Measurements from ENCODE around the gene LAMA3. TPM values are rescaled to one million over a fixed set of nuclear protein-coding genes. Genes with fewer than 3 reads are reported as not detected.

Gene LAMA3
- total and polyA plus RNA-seq, 2 of the 13 experiments (the other 11 are each of a cell fraction or from before 2014, with no cell fraction given) = 0.45 to 2.2 TPM

DNA sequence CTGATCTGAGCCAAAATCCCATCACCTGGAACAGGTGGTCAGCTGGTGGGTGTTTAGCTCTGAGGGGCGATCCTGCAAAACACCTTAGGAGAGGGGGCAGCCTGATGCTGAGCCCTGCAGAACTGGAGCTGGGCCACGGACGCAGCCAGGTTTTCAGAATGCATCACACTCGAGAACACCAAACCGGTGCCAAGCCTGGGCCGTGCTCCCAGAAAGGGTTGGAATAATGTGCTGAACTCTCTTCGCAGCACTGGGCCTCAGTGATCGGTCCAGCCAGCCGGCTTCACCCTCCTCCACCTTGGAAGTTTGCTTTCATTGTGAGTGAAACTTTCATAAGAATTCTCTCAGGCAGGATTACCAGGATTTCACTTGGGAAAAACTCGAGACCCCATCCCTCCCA, 268.8 kb downstream of the LAMA3 start (continued):
- TF ChIP-seq HBP1 (CRISPR knock-in tag; IDR thresholded peaks at IDR 0.05; ENCODE audit: low read depth) = no peak
- TF ChIP-seq CSRNP1 (CRISPR knock-in tag; IDR thresholded peaks at IDR 0.05) = no peak

DNA sequence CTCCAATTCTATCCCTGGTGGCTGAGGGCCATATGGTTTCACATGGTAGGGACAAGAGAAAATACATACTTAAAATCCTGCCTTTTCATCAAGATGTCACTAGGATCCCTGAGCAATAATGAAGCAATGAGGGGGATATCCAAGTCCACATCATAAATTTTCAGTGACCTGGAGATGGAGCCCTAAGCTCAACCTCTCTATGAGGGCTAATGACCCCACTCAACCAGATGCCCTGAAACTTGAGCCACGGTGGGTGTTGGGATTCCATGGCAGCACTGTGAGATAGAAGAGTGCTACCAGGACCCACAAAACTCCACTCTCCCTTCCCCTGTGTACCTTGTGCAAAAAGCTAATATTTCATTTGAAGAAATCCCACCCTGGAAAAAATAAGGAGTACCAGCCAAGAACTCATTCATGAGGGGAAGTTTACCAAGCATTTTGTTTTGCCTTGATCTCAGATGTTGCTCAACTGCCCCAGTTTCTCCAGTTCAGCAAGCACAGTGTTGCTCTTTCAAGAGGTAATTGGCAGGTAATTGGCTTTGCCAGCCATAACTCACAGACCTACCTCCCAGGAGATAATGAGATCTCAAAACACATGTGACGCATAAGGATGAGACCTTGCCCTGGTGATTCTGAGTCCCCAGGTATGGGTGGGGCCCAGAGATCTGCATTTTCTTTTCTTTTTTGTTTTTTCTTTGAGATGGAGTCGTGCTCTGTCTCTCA, 274.4 kb downstream of the LAMA3 start:
- intact Hi-C loops (cut with micrococcal nuclease; ENCODE audit: unreplicated experiment) (no loop called here), in situ Hi-C loops (cut with HindIII; ENCODE audit: extremely low pct_ligation_motif_present, low pct_unique_long_range_greater_than_20kb) (no loop called here)
- no peaks in the 10 kb centered on the region for H3K36me3 ChIP-seq (replicated peaks in 1 of 2; ENCODE audit: control insufficient read depth in 1 of 2, insufficient read depth in 2 of 2, low read length in 2 of 2)
- no peak overlapping the region for H3K4me2 ChIP-seq (ENCODE audit: low read depth, low read length)
- no peaks in the 10 kb centered on the region for H4K20me1 ChIP-seq (ENCODE audit: insufficient read depth, low read length)
- H3K9ac ChIP-seq (ENCODE audit: insufficient read depth, low read depth, low read length) = no peak overlapping the region
- no peaks in the 10 kb centered on the region for H3K4me1 ChIP-seq (ENCODE audit: insufficient read depth, low read length)
- no peak overlapping the region for H3K4me3 ChIP-seq (replicated peaks in 1 of 3; ENCODE audit: insufficient read depth in 1 of 3, low read depth in 2 of 3, low read length in 3 of 3)
- BruUV-seq (replicated peaks) = no TSS peak
- H3K9me3 ChIP-seq (ENCODE audit: low read length) = no peaks in the 10 kb centered on the region
- H2AFZ ChIP-seq (ENCODE audit: low read length) = no peak overlapping the region
- POLR2A ChIA-PET = no interaction called here
- H3K79me2 ChIP-seq (ENCODE audit: insufficient read depth, low read length) = no peaks in the 10 kb centered on the region
- 46% methylated on average over 3 of the region's 3 CpGs for WGBS (ENCODE audit: low lambda C conversion rate)
- TF ChIP-seq ZNF746 (CRISPR knock-in tag; IDR thresholded peaks at IDR 0.05) = no peak
- peak; percentile 38; the same call in 1 of the 2 replicates for TF ChIP-seq SMC3 (IDR thresholded peaks at IDR 0.05; ENCODE audit: low read length)
- peak; percentile 55 for TF ChIP-seq STAG1 (CRISPR knock-in tag; IDR thresholded peaks at IDR 0.05)
- TF ChIP-seq ZNF263 (CRISPR knock-in tag; IDR thresholded peaks at IDR 0.05) = no peak
- TF ChIP-seq, protein P1, sequence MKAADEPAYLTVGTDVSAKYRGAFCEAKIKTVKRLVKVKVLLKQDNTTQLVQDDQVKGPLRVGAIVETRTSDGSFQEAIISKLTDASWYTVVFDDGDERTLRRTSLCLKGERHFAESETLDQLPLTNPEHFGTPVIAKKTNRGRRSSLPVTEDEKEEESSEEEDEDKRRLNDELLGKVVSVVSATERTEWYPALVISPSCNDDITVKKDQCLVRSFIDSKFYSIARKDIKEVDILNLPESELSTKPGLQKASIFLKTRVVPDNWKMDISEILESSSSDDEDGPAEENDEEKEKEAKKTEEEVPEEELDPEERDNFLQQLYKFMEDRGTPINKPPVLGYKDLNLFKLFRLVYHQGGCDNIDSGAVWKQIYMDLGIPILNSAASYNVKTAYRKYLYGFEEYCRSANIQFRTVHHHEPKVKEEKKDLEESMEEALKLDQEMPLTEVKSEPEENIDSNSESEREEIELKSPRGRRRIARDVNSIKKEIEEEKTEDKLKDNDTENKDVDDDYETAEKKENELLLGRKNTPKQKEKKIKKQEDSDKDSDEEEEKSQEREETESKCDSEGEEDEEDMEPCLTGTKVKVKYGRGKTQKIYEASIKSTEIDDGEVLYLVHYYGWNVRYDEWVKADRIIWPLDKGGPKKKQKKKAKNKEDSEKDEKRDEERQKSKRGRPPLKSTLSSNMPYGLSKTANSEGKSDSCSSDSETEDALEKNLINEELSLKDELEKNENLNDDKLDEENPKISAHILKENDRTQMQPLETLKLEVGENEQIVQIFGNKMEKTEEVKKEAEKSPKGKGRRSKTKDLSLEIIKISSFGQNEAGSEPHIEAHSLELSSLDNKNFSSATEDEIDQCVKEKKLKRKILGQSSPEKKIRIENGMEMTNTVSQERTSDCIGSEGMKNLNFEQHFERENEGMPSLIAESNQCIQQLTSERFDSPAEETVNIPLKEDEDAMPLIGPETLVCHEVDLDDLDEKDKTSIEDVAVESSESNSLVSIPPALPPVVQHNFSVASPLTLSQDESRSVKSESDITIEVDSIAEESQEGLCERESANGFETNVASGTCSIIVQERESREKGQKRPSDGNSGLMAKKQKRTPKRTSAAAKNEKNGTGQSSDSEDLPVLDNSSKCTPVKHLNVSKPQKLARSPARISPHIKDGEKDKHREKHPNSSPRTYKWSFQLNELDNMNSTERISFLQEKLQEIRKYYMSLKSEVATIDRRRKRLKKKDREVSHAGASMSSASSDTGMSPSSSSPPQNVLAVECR (CRISPR knock-in tag; IDR thresholded peaks at IDR 0.05; ENCODE audit: borderline replicate concordance) = no peak
- no peak for TF ChIP-seq RARG (CRISPR knock-in tag; IDR thresholded peaks at IDR 0.05; ENCODE audit: low read depth)
- TF ChIP-seq, protein P2, sequence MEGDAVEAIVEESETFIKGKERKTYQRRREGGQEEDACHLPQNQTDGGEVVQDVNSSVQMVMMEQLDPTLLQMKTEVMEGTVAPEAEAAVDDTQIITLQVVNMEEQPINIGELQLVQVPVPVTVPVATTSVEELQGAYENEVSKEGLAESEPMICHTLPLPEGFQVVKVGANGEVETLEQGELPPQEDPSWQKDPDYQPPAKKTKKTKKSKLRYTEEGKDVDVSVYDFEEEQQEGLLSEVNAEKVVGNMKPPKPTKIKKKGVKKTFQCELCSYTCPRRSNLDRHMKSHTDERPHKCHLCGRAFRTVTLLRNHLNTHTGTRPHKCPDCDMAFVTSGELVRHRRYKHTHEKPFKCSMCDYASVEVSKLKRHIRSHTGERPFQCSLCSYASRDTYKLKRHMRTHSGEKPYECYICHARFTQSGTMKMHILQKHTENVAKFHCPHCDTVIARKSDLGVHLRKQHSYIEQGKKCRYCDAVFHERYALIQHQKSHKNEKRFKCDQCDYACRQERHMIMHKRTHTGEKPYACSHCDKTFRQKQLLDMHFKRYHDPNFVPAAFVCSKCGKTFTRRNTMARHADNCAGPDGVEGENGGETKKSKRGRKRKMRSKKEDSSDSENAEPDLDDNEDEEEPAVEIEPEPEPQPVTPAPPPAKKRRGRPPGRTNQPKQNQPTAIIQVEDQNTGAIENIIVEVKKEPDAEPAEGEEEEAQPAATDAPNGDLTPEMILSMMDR (CRISPR knock-in tag; IDR thresholded peaks at IDR 0.05) = peak; percentile 32
- H3K27ac ChIP-seq (ENCODE audit: extremely low read length, insufficient read depth, low read length) = no peak overlapping the region
- no peaks in the 10 kb centered on the region; a peak in 1 of 5 replicates for H3K27me3 ChIP-seq (ENCODE audit: control insufficient read depth in 1 of 2, insufficient read depth in 2 of 2, low read length in 2 of 2)
- FAIRE-seq = no peak
- peak; percentile 18 for DNase-seq (ENCODE audit: low spot score)
- CTCF ChIA-PET (ENCODE audit: low intra/inter-chr PET ratio, low total read pairs) = interaction anchor here (0.9 kb wide), 1 partner anchor 156 kb away, joined by 3 read pairs; no protein-coding TSS in a partner anchor
- peak; percentile 56 for ATAC-seq
